Inferior parietal cortex (tissue), 1 donor: Measurements from ENCODE around the gene CTTN.

Experiments
- DNase-seq: peaks from one replicate; pipeline ENCODE4 v3.0.0-alpha.2; 2016; ENCODE audit errors: extremely low spot score

Gene CTTN

DNA sequence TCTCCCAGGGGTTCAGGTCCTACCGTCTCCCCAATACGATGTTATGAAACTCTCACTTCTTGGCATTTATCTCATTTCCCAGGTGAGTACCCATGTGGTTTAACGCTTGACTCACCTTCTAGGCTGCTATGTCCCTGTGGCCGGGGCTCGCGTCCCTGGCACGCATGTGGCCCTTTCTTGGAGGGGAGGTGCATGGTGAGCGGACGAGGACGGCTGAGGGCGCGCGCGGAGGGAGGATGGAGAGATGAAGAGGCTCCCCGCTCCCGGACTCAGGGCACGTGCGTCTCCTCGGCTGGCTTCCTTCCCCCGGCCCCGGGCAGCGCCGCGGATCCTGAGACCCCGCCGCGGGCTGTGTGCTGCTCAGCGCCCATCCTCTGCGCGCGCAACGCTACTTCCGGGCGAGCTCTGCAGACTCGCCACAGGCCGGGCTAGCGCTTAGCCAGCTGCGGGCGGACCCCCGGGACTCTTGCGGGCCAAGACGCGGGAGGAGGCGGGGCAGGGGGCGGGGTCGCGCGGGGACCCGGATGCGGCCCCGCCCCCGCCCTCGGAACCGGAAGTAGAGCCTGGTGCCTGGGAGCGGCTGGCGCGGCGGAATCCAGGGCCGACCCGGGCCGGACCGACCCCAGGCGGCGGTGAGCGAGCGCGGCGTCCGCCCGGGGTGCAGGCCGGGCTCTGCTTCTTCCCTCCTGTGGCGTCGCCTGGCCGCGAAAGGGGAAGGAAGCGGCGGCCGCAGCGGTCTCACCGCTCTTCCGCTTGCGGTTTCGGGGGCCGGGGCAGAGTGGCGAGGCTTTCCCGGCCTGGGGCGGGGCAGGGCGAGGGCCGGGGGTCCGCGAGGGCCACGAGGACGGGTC, at the start of gene CTTN:
Gene CTTN, plus strand, starts transcription at position 547 of the 851 bp plus-strand sequence. CDS start 8,769 bp downstream, outside the sequence.
- DNase-seq: peak; percentile 77

DNA sequence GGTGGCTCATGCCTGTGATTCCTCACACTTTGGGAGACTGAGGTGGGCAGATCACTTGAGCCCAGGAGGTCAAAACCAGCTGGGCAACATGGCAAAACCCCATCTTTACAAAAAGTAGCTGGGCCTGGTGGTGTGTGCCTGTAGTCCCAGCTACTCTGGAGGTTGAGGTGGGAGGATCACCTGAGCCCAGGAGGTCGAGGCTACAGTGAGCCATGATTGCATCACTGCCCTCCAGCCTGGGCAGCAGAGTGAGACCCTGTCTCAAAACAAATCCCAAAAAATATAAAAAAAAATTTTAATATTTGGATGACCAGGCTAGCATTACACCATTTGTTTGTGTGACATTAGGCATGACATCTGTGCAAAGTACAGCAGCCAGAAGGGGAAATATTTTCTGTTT, 49.7 kb upstream of the CTTN start:
- no peak for DNase-seq

DNA sequence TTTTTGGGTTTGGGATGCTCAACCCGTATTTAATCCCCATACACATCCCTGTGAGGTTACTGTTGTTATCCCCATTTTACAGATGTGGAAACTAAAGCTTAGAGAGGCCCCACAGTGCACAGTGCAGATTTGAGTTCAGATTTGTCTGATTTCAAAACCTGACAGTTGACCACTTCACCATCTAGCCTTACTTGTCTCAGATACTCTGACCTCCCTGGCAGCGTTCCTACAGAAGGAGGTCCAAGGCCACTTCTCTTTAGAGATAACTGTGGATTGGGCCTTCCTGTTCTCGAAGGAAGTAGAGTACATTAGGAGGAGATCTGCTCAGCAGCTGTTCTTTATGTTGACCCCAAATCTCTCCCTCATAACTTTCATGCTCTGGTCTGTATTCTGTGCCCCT, 46.7 kb upstream of the CTTN start:
- no peak for DNase-seq

DNA sequence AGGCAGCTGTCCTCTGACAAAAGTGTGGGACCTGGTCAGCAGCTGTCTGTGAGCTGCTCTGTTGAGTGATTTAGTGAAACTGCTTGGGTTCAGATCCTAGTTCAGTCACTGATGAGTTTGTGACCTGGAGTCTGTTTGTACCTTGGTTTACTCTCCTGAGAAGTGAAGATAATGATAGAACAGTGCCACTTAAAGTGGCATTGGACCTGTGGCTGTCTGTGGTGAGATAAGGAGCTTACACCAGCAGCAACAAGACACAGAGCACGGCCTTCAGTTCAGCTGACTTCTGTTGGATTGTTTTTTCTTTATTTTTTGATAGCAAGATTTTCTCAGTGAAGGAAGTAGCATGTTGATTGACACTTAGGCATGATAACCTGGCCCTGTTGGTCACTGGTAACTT, 46.2 kb upstream of the CTTN start:
- no peak for DNase-seq

DNA sequence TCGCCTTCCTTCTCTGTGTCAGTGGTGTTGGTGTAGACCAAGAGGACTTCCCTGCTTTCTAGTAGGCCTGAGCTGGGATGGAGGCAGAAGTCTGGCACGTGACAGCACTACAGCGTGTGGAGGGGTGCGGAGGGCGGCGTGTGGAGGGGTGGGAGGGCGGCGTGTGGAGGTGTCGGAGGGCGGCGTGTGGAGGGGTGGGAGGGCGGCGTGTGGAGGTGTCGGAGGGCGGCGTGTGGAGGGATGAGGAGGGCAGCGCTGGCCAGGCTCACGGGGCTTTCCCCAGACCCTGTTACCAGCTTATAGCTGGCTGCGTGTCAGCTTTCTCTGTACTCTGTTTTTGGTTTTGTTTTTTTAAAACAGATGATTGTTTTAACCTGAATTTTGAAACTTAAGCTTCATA, 45.7 kb upstream of the CTTN start:
- DNase-seq: no peak

DNA sequence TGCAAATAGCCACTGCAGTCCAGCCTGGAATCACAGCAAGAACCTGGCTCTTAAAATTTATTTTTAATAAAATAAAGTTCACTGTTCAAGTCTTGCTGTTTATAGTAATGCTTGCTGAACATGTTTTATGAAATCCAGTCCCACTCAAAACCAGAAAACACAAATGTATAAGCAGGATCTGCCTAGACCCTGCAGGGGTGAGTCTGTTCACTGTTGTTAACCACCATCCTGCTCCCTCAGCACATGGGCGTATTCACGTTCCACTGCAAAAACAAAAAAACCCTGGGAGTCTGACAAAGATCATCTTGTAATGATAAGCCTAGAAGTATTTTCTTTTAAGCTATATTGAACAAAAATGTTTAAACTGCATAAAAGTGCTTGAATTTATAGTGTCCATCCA, 45.0 kb upstream of the CTTN start:
- no peak for DNase-seq

DNA sequence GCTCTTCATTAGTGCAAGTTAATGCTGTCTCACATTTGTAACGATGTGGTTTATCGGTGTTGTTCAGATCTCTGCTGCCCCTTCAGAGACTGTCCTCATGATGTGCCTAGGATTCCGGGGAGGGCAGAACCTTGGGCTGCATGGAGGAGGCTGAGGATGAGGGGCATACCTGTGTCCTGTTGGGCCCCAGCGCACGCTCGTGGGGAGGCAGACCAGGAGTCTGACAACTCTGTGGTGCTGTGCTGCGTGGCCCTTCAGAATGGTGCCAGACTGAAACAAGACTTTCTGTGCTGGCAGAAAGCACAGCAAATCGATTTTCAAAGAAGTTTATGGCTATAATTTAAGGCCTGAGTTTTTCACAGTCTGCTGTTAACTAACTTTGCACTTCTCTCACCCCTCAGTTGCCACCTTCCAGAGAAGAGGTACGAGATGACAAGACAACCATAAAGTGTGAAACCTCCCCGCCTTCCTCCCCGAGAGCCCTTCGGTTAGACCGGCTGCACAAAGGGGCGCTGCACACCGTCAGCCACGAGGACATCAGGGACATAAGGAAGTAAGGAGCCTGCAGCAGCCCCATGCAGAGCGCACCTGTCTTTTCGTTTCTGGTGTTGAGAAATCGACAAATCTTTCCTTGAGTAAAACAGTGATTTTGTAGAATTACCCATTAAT, 44.3 kb upstream of the CTTN start:
- DNase-seq: no peak

DNA sequence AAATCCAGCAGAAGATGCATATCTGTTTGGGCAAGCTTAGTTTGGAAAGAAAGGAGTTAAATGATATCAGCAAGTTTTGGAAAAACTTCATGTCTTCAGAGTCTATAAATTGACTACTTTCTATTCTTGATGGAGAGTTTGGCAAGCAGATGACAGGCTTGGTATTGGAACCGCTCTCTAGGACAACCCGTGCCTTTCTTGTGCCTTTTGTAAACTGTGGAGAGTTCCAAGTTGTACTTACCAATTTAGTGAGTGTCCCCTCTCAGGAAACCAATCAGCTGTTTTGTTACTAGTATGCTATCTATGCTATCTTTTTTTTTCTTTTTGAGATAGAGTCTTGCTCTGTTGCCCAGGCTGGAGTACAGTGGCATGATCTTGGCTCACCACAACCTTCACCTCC, 43.7 kb upstream of the CTTN start:
- DNase-seq: no peak

DNA sequence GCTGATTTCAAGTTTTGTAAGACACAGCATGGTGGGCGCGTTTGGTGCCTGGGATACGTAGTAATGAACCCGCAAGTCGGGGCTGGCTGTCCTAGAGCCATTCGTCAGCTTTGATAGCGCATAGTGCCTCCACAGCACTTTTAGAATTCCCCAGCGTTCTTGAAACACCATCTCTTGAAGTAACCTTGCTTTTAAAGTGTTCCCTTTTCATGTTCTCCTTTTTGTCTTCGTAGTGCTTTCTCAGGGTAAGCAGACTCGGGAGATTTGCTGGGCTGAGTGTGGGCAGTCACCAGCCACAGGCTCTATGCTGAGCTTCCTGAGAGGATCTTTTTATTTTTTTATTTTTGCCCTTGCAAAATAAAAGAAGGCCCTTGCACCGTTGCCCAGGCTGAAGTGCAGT, 39.6 kb upstream of the CTTN start:
- DNase-seq: no peak

DNA sequence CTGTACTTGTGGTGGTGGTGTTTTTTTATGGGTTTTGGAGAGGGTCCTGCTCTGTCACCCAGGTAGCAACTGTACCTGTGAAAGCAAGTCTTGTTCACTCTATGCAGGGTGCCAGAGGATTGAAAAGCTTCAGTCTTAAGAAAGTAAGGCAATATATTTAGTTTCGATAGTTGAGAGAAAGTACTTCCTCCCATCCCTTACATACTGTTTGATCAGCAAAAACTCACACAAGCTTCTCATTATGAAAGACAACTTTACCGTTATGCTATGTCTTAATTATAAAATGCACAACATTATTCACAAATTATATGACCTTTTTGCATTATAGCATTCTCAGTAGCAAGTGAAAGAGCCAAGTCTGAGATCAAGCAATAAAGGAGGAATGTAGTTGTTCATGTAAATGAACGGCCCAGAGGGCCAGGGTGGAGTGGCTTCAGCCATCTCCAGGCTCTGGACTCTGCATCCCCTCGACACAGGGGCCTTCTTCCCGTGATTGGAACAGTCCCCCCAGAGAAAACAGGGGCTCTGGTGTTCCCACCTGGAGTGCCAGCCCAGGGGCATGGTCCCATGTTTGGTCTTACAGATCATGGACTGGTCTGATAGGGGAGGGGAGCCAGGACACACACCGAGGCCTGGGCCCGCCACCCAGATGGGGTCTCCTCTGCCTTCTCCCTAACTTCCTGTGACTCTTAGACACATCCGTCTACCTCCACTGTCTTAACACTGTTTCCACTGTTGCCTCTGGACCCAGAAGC, 38.7 kb upstream of the CTTN start:
- DNase-seq: no peak

DNA sequence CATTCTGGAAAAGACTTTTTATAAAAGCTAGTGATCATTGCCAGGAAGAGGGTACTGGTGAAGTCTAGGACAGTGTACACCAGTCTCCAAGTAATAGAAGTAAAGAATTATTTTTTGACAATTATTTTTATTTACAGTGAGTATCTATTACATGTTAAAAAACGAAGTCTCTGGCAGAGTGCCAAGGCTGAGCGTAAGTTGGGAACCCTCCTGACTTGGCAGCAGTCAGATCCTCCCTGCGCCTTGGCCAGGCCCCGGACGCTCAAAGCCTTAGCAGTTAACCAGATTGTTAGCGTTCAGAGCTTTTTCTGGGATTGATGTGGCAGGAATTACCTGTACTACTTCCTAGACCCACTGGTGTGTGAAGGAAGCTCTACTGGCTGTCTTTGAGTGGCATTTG, 38.1 kb upstream of the CTTN start:
- no peak for DNase-seq

DNA sequence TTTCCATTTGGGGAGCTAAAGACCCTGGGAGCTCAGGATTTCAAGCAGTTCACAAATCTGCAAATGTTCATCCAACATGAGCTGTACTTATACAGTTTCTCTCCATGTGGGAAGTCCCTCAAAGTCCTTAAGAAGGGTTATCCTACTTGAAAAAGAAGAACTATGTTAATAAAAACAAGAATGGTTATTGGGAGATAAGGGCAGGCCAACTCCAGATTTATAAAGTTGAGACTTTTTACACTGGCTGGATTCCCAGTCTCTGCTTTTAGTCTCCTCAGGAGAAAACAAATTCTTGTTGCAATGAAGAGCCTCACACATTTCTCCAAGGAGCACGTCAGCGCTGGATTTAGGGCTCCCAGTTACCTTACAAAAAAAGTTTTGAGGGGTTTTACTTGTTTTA, 34.2 kb upstream of the CTTN start:
- DNase-seq: no peak

DNA sequence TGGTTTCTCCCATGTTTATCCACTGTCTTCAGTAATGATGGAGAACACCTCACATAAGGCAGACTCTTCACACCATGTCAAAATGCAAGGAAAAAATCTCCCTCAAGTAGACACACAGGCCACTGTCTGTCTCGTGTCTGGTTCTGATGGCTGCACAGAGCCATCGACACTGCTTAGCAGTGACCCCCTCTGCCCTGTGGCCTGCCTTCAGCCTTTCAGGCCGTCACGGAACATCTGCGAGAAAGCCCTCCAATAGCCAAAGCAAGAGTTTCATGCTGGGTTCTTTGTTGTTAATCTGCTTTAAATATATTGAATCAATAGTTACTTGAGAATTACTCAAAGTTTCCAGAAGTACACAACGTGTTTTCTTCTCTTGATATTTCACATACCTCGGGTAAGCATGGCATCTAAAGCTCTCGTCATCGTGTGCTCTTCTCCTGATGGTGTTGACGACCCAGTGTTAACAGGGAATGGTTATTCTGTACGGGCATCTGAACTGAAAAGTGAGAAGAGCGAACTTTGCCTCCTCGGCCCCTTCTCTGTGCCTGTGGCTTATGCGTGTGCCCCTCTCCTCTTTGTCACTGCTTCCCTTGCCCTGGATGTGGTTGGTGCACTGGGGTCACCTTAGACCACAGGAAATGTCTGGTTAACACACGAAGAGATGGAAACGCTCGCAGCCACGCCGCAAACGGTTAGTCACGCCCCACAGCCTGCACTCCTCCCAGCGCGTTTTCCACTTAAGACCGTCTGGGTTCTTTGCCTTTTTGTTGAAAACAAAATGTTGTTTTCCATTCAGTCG, 33.4 kb upstream of the CTTN start:
- DNase-seq: no peak

DNA sequence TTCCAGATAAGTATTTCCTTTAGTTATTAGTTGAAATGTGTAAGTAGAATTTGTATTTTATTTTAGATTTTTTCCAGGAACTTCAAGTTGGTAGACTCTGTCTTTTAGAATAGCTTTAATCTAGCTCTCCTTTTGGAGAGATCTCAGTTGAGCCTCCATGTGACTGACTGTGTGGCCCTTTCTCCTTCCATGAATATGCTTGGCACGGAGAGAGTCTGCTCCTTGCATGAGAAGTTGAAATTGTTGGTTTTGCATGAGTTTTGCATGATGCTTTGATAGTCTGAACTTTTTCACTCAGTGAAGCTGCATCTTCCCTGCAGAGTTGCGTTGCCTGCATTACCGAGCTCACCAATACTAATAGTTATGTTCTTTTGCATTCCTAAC, 32.8 kb upstream of the CTTN start:
- DNase-seq: no peak

DNA sequence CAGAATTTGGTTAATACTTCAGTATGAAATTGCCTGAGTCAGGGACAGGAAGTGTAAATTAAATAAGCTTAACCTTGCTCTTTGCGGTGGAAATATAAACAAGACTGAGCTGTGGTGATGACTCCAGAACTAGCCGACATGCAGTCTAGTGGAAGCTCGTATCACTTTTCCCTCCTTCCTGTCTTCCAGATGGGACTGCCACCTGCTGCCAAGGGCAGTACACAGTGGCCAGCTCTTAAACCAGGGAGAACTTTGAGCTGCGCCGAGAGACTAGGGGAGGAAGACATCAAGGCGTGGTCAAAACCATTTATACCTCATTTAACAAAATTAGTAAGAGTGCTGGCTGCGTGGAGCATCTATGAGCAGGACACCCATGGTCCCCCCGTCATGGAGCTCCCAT, 31.3 kb upstream of the CTTN start:
- DNase-seq: no peak

DNA sequence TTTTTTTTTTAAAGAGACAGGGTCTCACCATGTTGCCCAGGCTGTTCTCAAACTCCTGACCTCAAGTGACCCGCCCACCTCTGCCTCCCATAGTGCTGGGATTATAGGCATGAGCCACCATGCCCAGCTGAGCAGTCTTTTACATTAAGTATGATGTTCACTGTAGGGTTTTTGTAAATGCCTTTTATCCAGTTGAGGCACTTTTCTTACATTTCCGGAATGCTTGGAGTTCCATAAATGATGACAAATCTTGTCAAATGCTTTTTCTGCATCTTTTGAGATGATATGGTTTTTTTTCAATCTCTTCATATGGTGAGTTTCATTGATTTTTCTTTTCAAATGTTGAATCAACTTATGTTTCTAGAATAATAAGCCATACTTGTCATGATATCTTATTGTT, 29.4 kb upstream of the CTTN start:
- DNase-seq: no peak

DNA sequence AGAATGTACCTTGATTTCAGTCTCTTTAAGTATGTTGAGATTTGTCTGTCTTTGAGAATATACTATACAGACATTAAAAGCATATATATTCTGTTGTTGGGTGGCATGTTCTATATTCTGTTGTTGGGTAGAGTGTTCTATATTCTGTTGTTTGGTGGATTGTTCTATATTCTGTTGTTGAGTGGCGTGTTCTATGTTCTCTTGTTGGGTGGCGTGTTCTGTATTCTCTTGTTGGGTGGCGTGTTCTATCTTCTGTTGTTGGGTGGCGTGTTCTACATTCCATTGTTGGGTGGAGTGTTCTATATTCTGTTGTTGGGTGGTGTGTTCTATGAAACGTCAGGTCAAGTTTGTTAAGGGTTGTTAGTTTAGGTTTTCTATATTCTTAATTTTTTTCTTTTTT, 27.1 kb upstream of the CTTN start:
- DNase-seq: no peak

DNA sequence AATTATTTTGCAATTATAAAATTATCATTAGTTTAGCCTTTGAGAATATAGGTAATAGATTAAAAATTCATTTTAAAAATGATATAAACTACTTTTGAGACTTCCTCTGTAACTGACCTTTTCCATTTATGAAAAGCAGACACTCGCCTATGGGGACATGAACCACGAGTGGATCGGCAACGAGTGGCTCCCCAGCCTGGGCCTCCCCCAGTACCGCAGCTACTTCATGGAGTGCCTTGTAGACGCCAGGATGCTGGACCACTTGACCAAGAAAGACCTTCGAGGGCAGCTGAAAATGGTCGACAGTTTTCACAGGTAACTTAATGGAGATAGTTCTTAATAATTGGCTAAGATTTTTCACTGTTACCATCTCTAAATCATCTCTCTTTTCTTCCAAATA, 26.3 kb upstream of the CTTN start:
- DNase-seq: no peak

DNA sequence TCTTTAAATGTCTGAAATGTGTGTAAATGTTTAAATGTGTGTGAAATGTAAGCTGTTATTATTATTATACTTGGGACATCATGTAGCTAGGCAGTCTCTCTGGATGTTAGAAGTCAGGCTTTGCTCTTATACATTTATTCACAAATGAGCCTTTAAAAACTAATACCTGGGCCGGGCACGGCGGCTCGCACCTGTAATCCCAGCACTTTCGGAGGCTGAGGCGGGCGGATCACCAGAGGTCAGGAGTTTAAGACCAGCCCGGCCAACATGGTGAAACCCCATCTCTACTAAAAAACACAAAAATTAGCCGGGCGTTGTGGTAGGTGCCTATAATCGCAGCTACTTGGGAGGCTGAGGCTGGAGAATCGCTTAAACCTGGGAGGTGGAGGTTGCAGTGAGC, 21.7 kb upstream of the CTTN start:
- DNase-seq: no peak

DNA sequence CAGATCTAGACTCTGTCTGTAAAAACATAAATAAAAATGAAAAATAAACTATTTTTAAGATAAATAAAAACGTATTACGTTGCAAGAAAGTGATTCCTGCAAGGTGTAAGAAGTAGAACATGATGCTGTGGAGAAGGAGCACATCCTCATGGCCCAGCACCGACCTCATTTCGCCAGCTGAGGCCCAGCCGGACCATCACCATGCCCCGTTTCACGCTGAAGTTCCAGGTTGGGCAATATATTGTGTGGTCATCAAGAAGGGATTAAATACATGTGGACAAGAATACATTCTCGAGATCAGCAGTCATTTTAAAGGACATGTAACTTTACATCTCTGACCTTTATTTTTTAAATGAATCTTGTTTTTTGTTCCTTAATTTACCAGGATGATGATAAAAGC, 20.7 kb upstream of the CTTN start:
- DNase-seq: no peak

DNA sequence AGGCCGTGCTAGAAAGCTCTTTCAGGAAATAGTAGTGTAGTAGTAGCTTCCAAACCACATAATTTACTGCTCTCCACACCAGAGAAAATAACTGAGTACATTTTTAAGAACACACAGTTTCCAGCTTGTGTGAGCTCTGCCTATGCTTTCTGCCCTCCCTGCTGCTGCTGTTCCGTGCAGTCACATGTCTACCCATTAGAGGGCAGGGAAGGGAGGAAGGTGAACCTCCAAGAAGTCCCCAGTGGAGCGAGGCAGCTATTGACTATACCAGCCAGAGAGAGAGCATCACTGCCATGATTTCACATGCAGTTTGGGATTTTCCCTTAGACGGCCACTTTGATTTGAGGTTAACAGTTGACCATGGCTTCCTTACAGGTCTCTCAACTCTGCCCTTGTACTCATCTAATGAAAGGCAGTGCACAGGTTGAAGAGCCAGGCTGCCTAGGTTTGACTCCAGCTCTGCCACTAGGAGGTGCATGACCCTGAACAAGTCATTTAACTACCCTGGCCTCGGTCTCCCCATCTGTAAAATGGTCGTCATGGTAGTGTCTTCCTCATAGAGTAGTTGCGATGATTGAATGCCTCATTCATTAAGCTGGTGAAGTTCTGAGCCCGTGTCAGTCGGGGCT, 19.7 kb upstream of the CTTN start:
- no peak for DNase-seq

DNA sequence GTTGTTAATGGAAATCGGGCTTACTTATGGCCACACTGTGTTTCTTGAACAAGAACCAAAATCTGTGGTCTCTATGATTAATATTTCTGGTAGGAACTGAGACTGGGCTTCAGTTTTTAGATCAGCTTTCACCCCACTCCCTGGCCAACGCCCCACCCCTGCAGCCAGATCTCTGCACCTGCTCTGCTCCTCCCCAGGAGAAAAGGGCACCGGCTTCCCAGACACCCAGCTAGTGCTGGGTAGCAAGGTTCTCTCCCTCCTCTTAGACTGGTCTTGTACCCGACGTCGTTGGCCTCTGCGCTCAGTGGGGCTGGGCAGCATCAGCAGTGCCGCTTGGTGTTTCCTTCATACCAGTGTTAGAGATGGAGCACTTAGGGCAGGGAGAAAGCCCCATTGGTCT, 17.0 kb upstream of the CTTN start:
- no peak for DNase-seq
